Caco-2 (cell line): Measurements from ENCODE around the gene AGAP1. TPM values are rescaled to one million over a fixed set of nuclear protein-coding genes. Genes with fewer than 3 reads are reported as not detected.

Source experiments
- BruUV-seq: library from RNA; stranded (reverse); fragments of 400-500 nt; replicated peaks from 2 replicates; lab custom pipeline; 2021; lab: Mats Ljungman, UMichigan
- CTCF ChIA-PET: fragments of 300-600 bp; sonication (Branson Sonifier 250); formaldehyde crosslinking; loops from one replicate; lab custom pipeline; 2022; ENCODE audit warnings: antibody characterized with exemption; lab: Charles Lee
- POLR2A ChIA-PET: fragments of 300-600 bp; sonication (Branson Sonifier 250); formaldehyde crosslinking; loops from one replicate; lab custom pipeline; 2022; ENCODE audit warnings: antibody characterized with exemption; lab: Charles Lee
- DNase-seq, 2 experiments: peaks; one replicate each; pipeline versions ENCODE4 v3.0.0 to v3.0.0-alpha.2; 2020 to 2022
- H3K27me3 ChIP-seq: replicated peaks from 2 replicates; pipeline ENCODE4 v1.6.0; 2011; ENCODE audit warnings: low read length; ENCODE audit not compliant: control insufficient read depth, insufficient read depth
- H3K36me3 ChIP-seq: 2 replicates; pipeline ENCODE4 v1.5.1; 2011; ENCODE audit warnings: low read length; ENCODE audit not compliant: control insufficient read depth, insufficient read depth
- H3K4me1 ChIP-seq: fragments of 250-450 bp; sonication (Bioruptor Pico); 2 replicates; pipeline ENCODE4 v1.5.1; 2020; ENCODE audit warnings: mild to moderate bottlenecking
- H3K4me3 ChIP-seq: 2 replicates; pipeline ENCODE4 v1.5.1; 2011; ENCODE audit warnings: low read depth, mild to moderate bottlenecking, control low read depth, low read length
- H3K9me3 ChIP-seq: fragments of 250-450 bp; sonication (Bioruptor Pico); 2 replicates; pipeline ENCODE4 v1.5.1; 2020; ENCODE audit warnings: mild to moderate bottlenecking, moderate library complexity
- H3K27ac Mint-ChIP-seq: one replicate; pipeline ENCODE4 v1.8.0; 2022; ENCODE audit warnings: mixed read lengths; ENCODE audit not compliant: unreplicated experiment
- H3K27me3 Mint-ChIP-seq: one replicate; pipeline ENCODE4 v1.8.0; 2022; ENCODE audit warnings: mixed read lengths; ENCODE audit not compliant: insufficient read depth, unreplicated experiment
- H3K36me3 Mint-ChIP-seq: one replicate; pipeline ENCODE4 v1.8.0; 2022; ENCODE audit warnings: mild to moderate bottlenecking, mixed read lengths; ENCODE audit not compliant: insufficient read depth, unreplicated experiment
- H3K4me1 Mint-ChIP-seq: one replicate; pipeline ENCODE4 v1.8.0; 2022; ENCODE audit warnings: low read depth, mixed read lengths; ENCODE audit not compliant: unreplicated experiment
- H3K4me3 Mint-ChIP-seq: one replicate; pipeline ENCODE4 v1.8.0; 2022; ENCODE audit warnings: mild to moderate bottlenecking, moderate library complexity, mixed read lengths; ENCODE audit not compliant: unreplicated experiment
- H3K9me3 Mint-ChIP-seq: one replicate; pipeline ENCODE4 v1.8.0; 2022; ENCODE audit warnings: mixed read lengths; ENCODE audit not compliant: unreplicated experiment
- CTCF ChIP-seq, 2 experiments: fragments of 200-600 bp in 1 of 2; IDR thresholded peaks; 1 replicate in 1 of 2; 2 replicates in 1 of 2; pipeline versions ENCODE4 v1.5.1 to v1.8.0; 2011 to 2022; ENCODE audit warnings: antibody characterized with exemption in 1 of 2, control low read depth in 1 of 2, inconsistent platforms in 1 of 2, low read depth in 1 of 2, low read length in 1 of 2, mild to moderate bottlenecking in 1 of 2, moderate library complexity in 1 of 2; ENCODE audit not compliant: insufficient read depth in 1 of 2, severe bottlenecking in 1 of 2, unreplicated experiment in 1 of 2
- intact Hi-C: fragments of 100-400 bp; cut with micrococcal nuclease; formaldehyde crosslinking; loops from one replicate; pipeline ENCODE4 v1.10.0; 2022; ENCODE audit not compliant: unreplicated experiment
- total RNA-seq: library from RNA; stranded (reverse); gene quantifications from 2 replicates; pipeline ENCODE4 v1.2.3, GENCODE V29; 2022

Gene AGAP1
- total RNA-seq, 1 experiment from 2014 or later: 41.7 TPM

- POLR2A ChIA-PET: no interaction called here
Measured at GRCh38 chr2:235710933-235711332, 217.1 kb downstream of the AGAP1 start.

GRCh38 chr2:235711527-235711926 lies 217.7 kb downstream of the AGAP1 start:
- H3K36me3 Mint-ChIP-seq: peaks cover 31% of the 10 kb centered on the region
- POLR2A ChIA-PET: no interaction called here
- BruUV-seq: no TSS peak
- H3K9me3 Mint-ChIP-seq: no peaks in the 10 kb centered on the region
- Histone ChIP-seq H3K9me3 (no peaks in the 10 kb centered on the region), H3K4me1 (peaks cover 19% of the 10 kb centered on the region), H3K36me3 (no peaks in the 10 kb centered on the region; the same call in 1 of the 2 replicates), H3K27me3 (no peaks in the 10 kb centered on the region), H3K4me3 (no peak overlapping the region)
- CTCF ChIA-PET: no interaction called here
- no peak for DNase-seq
- TF ChIP-seq CTCF (IDR thresholded peaks at IDR 0.05; ENCODE audit: insufficient read depth in 1 of 2, low read depth in 1 of 2, low read length in 1 of 2, severe bottlenecking in 1 of 2, unreplicated experiment in 1 of 2): no peak
- peaks cover 15% of the 10 kb centered on the region for H3K4me1 Mint-ChIP-seq
- no peak overlapping the region for H3K4me3 Mint-ChIP-seq
- no peak overlapping the region for H3K27ac Mint-ChIP-seq
- no peaks in the 10 kb centered on the region for H3K27me3 Mint-ChIP-seq
- intact Hi-C loops: no loop called here

More at GRCh38 chr2:235710933-235711332, 217.1 kb downstream of the AGAP1 start:
- DNase-seq: no peak
- intact Hi-C loops: no loop called here
- no peaks in the 10 kb centered on the region for H3K27me3 ChIP-seq
- H3K4me1 ChIP-seq: peaks cover 19% of the 10 kb centered on the region
- no peaks in the 10 kb centered on the region; the same call in 1 of the 2 replicates for H3K36me3 ChIP-seq
- H3K27ac Mint-ChIP-seq: no peak overlapping the region
- no peaks in the 10 kb centered on the region for H3K27me3 Mint-ChIP-seq
- H3K9me3 Mint-ChIP-seq: no peaks in the 10 kb centered on the region
- H3K36me3 Mint-ChIP-seq: peaks cover 31% of the 10 kb centered on the region
- H3K4me1 Mint-ChIP-seq: peaks cover 15% of the 10 kb centered on the region
- H3K4me3 ChIP-seq: no peak overlapping the region
- H3K4me3 Mint-ChIP-seq: no peak overlapping the region
- no TSS peak for BruUV-seq
- no peaks in the 10 kb centered on the region for H3K9me3 ChIP-seq
- no peak for TF ChIP-seq CTCF (IDR thresholded peaks at IDR 0.05; ENCODE audit: insufficient read depth in 1 of 2, low read depth in 1 of 2, low read length in 1 of 2, severe bottlenecking in 1 of 2, unreplicated experiment in 1 of 2)
- CTCF ChIA-PET: no interaction called here

- intact Hi-C loops: no loop called here
- Histone ChIP-seq H3K4me3 (no peak overlapping the region), H3K27me3 (no peaks in the 10 kb centered on the region), H3K4me1 (peaks cover 19% of the 10 kb centered on the region), H3K36me3 (no peaks in the 10 kb centered on the region; the same call in 1 of the 2 replicates), H3K9me3 (no peaks in the 10 kb centered on the region)
- H3K27ac Mint-ChIP-seq: no peak overlapping the region
- peaks cover 15% of the 10 kb centered on the region for H3K4me1 Mint-ChIP-seq
- H3K36me3 Mint-ChIP-seq: peaks cover 35% of the 10 kb centered on the region
- no peaks in the 10 kb centered on the region for H3K9me3 Mint-ChIP-seq
- ChIA-PET POLR2A (no interaction called here), CTCF (no interaction called here)
- TF ChIP-seq CTCF (IDR thresholded peaks at IDR 0.05; ENCODE audit: insufficient read depth in 1 of 2, low read depth in 1 of 2, low read length in 1 of 2, severe bottlenecking in 1 of 2, unreplicated experiment in 1 of 2): no peak
- DNase-seq: no peak
- H3K27me3 Mint-ChIP-seq: no peaks in the 10 kb centered on the region
- no peak overlapping the region for H3K4me3 Mint-ChIP-seq
- BruUV-seq: no TSS peak
Measured at GRCh38 chr2:235712176-235712575, 218.3 kb downstream of the AGAP1 start.
